Medulla oblongata (tissue), 1 donor: Measurements from ENCODE around the gene KLK10.
"Not testable (repeated sequence)": the region's sequence is repeated elsewhere in the genome, so short reads cannot be mapped to it uniquely, and the experiment has no call there.

Experiments used
- DNase-seq: peaks from one replicate; pipeline ENCODE4 v3.0.0-alpha.2; 2015; ENCODE audit errors: extremely low spot score

Gene KLK10

DNA sequence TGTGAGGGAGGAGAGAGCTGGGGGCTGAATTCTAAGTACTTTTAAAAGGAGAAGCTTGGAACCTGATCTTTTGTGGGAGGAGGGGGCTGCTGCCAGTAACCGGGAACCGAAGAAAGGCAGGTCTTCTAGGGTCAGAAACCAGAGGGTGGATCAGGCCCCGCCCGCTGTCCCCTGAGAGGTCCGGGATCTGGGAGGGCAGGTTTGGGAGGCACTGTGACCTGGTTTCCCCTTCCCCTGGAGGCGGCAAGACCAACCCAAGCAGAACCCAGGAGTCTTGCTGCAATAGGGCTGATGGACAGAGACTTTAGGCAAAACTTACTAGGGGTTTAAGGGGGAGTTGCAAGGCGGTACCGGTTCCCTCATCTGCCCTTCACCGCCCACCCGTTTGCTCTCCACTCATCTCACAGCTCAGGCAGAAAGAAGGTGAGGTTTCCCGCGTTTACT is 17.4 kb downstream of the KLK10 start:
- no peak for DNase-seq

DNA sequence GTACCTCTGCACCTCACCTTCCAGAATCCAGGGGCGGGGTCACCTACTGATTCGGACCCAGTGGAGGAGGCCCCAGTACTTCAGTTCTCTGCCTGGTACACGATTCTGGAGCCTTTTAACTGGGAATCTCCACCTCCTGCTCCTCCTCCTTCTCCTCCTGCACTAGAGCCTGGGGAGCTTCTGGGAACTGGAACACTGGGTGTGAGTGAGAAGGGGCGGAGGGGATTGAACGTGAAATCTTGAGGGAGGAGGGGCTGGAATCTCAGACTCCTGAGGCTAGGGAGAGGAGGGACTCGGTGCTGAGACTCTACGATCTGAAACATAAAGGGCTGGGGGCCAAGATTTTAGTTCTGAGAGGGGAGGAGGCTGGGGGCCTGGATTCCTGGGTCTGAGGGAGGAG is 18.0 kb downstream of the KLK10 start, which contains the start of gene KLK8:
KLK8 (minus strand) TSS at position 90 of the 400 bp plus-strand sequence. CDS start 437 bp downstream, outside the sequence.
- no peak for DNase-seq

DNA sequence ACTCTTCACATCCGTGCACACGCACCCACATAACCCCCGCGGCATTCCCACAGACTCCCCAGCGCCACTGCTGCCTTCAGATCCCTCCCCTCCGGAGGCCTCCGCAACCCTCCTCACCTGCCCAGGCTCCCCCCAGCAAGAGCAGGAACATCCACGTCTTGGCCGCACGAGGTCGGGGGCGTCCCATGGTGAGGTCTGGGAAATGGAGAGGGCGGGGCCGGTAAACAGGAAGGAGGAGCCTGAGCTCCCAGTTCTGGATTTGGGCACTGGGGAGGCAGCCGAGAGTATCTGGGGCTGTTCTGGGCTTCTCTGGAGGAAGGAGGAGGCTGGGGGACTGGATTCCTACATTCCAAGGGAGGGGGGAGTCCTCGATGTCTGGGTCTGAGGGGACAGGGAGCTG is 18.5 kb downstream of the KLK10 start:
- no peak for DNase-seq

DNA sequence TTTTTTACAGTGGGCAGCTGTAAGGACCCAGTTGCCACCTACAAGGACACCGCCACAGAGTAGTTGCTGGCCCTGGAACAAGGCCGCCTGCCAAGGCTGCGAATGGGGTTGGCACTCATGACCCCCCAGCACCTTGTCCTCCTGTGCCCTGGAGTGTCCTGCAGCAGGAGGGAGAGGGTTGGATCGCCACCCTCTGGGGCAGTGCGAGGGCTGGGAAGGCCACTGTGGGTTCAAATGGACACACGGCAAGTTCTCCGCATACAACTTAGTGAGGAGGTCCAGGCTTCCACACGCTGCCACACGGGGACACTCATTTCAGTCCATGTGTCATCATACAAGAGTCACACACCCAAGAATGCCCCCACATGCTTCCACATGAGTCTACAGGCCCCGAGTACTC is 19.1 kb downstream of the KLK10 start:
- DNase-seq: no peak

DNA sequence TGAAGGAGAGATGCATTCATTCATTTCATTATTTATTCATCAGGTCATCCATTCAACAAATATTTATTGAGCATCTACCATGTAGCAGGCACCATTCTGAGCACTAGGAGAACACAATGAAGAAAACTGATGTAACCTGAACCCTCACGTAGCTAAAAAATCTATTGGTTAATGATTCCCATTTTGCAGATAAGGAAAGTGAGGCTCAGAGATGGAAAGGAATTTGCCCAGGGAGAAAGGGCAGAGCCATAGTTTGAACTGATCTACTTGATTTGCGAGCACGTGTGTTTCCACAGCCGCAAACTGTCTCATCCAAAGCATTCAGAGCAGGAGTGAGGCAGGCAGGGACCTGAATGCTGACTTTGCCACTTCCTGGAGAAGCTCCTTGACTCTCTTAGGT is 20.8 kb downstream of the KLK10 start:
- DNase-seq: no peak

DNA sequence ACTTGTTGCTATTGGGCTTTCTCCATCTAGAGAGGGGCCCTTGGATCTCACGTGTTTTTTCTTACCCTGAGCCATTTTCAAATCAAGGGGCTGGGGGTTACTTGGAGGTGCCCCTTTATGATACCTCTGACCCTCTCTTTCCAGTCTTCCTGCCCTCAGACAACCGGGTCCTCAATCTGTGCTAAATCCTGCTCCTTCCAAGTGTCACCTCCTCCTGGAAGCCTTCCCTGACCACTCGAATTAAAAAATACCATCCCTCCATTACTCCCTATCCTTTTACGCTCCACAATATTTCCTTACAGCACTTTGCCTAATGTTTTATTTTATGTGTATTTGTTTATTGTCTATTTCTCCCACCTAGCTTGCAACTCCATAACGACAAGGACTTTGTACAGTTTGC is 21.4 kb downstream of the KLK10 start:
- DNase-seq: no peak

DNA sequence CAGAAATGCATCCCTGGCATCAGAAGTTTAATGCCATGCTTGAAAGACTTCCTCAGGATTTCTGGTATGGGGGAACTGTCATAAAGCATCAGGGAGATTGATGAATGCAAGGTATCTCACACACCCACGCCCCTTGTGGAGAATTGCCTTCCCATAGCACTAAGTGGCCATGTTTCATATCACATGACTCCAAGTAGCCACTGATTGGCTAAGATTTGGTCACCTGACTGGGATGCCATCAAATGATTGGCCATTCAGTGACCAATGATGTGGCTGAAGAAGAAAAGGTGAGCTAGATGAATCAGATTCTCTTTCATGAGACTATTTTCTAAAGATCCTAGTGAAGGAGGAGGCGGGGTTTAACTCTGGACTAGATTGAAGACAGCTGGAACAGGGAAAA is 25.4 kb downstream of the KLK10 start:
- no peak for DNase-seq

DNA sequence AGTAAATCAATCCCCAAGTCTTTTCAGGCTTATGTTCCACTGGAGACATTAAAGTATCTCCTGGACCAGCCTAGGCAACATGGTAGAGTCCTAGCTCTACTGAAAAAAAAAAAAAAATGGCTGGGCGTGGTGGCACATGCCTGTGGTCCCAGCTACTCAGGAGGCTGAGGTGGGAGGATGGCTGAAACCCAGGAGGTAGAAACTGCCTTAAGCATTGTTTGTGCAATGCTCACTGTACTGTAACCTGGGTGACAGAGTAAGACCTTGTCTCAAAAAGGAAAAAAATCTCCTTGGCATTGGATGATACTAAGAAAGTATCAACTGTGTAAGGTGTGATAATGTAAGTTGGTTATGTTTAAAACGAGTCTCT is 26.9 kb downstream of the KLK10 start:
- DNase-seq: no peak

DNA sequence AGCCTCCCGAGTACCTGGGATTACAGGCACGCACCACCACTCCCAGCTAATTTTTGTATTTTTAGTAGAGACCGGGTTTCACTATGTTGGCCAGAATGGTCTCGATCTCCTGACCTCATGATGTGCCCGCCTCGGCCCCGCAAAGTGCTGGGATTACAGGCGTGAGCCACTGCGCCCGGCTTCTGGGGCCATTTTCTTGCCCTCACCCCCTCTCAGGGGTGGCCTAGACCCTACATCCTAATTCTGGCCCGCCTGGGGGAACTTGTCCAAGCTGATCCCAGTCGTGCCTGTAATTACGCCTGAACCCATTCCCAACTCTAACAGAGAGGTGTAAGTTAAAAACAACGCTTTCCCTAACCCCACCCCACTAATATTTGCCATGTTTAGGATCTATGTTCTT is 35.1 kb downstream of the KLK10 start:
- DNase-seq: not testable (repeated sequence)

DNA sequence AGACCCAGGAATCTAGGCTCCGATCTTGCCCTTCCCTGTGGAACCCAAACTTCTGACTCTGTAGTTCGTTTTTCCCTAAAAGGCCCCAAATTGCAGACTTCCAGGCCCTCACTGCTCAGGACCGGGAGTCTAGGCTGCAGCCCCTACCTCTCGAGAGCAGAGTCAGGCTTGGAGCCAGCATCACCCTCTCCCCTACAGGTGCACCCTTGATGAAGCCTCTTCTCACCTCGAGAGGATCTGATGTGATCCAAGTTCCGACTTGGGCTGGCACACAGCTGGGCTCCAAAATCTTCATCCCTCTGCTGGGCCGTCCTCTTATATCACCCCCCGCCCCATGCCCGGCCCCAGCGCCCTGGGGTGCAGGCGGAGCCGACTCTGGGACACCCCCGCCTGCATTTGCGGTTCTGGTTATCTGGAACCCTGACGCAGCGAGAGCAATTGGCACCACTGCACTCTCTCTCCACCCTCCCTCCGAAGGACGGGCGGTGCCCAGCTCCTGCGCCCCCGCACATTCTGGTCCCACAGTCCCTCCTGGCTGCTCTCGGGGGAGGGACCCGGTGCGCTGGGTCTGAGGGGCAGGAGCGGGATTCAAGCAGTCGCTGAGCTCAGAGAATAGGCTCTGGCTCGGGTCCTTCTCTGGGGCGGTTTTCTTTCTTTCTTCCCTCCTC is 35.8 kb downstream of the KLK10 start, which contains the start of gene KLK7:
KLK7 (minus strand) TSS at position 293 of the 668 bp plus-strand sequence. CDS start 1,518 bp downstream, outside the sequence.
- DNase-seq: no peak

DNA sequence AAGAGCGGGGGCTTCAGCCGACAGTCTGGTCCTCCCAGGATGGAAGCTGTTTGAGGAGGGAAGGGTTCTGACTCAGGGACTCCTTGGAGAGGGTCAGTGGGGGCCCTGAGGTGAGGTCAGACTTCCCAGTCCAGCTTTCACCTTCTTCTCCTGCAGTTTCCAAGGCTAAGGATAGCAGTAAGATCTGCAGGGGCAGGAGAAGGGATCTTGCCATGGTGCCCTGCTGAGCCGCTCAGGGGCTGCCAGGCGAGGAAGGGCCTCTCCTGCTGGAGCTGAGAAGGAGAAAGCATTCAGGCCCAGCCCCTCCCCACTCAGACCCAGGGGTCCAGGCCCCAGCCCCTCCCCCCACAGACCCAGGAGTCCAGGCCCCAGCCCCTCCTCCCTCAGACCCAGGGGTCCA is 37.3 kb downstream of the KLK10 start:
- DNase-seq: no peak

DNA sequence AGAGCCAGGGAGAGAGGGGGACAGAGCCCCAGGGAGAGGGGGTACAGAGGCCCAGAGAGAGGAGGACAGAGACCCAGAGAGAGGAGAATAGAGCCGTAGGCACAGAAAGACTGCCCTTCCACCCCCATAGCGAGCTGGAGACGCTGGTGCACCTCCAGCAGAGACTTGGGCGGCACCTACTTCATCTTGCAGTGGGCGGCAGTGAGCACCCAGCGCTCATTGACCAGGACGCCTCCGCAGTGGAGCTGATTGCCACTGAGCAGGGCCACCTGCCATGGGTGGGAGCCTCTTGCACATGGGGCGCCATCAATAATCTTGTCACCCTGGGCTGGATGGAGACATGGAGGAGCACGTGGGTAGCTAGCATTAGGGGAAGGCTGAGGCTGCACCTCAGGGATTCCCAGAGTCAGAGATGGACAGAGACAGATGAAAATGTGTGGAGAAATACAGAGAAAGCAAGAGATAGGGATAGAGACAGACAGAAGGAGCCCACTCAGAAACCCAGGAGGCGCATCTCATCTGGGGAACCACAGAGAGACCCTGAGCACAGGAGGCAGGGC is 37.8 kb downstream of the KLK10 start:
- DNase-seq: no peak

DNA sequence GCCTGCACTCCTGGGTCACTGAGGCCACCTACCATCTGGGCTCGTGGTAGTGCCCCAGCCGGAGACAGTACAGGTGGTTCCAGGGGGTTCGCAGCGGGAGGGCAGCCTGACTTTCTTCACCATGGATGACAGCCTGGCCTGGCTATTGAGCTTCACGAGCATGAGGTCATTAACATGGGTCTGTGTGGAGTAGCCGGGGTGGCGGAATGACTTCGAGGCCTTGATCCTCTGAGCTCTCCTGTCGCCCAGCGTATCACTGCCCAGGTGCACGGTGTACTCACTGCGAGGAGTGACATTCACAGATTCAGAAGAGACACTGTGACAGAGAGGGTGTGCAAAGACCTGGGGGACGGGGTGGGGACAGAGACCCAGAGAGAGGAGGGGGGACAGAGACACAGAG is 39.3 kb downstream of the KLK10 start:
- no peak for DNase-seq

DNA sequence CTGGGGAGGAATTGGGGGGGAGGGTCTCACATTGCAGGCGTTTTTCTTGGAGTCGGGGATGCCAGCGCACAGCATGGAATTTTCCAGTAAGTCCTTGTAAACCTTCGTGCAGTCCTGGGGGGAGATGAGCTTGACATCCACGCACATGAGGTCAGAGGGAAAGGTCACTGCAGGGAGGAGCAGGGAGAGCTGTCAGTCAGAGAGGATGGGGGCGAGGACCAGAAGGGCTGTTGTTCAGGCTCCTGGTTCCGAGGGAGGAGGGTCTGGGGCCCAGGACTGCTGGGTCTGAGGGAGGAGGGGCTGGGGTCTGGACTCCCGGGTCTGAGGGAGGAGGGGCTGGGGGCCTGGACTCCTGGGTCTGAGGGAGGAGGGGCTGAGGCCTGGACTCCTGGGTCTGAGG is 39.8 kb downstream of the KLK10 start:
- DNase-seq: no peak

DNA sequence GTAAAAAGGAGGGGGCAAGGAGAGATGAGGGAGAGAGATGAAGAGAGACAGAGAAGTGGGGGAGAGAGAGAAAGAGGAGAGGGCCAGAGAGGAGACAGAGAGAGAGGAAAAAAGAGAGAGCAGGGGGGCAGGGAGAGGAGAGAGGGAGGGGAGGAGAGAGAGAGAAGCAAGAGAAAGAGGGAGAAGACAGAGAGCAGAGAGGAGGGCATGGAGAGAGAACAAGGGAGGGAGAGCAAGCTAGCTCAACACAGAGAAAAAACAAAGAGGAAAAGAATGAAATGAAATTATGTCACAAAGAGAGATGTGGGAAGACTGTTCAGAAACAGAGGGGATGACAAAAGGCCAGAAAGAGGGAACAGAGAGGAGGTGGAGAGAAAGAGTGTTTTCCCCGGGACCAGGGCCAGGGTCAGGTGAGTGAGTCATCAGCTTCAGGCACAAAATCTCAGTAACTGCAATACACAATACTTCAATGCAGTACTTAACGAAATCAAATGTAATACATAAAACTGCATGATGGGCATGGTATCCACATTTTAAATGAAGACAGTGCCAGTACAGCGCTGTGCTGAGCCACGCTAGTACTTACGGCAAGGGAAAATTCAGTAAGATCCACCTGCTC is 40.6 kb downstream of the KLK10 start:
- DNase-seq: no peak

DNA sequence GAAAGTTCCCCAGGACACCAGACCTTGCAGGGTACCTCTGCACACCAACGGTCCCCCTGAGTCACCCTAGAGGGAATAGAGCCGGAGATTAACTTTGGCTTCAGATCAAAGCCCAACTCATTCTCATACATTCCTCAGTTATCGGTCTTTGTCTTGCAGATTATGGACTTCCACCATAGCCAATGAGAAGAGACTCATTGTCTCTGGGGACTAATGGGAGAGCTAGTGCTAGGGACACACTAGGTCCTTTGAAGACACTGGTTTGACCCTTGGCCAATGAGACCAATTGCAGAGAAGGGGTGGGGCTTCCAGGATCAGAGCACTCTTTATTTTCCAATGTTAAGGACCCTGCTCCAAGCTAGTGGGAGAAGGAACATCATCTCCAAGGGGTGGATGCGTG is 41.9 kb downstream of the KLK10 start:
- peak; percentile 40 for DNase-seq

DNA sequence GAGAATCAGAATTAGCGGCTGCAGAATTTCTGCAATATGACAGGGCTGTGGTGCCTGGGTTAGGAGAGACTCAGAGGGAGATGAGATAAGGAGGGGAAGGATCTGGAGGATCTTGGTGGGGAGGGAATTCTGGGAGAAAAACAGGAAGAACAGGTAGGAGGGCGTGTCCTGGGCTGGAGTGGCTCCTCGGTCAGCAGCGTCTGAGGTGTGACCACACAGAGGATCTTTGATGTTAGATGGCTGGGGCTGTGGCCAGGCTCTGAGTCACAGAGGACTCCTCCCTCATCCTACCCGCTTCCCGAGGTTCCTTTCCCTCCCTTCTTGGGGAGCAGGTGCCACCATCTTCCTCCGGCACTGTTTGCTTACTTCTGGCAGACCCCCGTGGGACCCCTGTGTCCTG is 43.7 kb downstream of the KLK10 start:
- DNase-seq: no peak

DNA sequence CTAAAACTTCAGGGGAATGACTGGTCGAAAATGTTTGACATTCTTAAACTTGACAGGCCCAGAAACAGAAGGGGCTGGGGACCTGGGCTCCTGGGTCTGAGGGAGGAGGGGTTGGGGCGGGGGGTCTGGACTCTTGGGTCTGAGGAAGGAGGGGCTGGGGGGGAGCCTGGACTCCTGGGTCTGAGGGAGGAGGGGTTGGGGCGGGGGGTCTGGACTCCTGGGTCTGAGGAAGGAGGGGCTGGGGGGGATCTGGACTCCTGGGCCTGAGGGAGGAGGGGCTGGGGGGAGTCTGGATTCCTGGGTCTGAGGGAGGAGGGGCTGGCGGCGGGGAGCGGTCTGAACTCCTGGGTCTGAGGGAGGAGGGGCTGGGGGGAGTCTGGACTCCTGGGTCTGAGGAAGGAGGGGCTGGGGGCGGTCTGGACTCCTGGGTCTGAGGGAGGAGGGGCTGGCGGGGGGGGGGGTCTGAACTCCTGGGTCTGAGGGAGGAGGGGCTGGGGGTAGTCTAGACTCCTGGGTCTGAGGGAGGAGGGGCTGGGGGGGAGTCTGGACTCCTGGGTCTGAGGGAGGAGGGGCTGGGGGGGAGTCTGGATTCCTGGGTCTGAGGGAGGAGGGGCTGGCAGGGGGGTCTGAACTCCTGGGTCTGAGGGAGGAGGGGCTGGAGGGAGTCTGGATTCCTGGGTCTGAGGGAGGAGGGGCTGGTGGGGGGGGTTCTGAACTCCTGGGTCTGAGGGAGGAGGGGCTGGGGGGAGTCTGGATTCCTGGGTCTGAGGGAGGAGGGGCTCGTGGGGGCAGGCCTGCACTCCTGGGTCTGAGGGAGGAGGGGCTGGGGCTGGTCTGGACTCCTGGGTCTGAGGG is 44.6 kb downstream of the KLK10 start:
- DNase-seq: no peak

DNA sequence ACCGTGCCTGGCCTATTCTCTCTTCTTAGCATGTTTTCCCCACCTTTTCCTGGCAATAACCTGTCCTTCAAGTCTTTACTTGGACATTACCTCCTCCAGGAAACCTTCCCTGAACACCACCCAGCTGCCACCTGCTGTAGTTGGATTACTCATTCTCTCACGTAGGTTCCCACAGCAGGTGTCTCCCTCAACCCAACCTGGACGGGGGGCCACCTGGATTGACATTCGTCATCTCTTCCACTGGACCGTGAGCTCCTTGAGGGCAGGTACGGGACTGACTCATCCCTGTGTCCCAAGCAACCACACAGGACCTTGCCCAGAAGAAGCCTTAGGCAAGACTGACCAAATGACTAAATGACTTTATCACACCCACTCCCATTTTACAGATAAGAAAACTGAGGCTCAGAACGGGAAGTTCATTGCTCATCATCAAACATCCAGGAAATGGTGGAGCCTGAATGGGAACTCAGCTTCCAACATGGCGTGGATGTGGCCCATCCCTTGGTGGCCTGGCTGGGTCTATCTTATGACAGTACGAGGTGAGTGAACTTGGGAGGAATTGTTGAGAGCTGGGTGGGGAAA is 46.6 kb downstream of the KLK10 start:
- DNase-seq: no peak

DNA sequence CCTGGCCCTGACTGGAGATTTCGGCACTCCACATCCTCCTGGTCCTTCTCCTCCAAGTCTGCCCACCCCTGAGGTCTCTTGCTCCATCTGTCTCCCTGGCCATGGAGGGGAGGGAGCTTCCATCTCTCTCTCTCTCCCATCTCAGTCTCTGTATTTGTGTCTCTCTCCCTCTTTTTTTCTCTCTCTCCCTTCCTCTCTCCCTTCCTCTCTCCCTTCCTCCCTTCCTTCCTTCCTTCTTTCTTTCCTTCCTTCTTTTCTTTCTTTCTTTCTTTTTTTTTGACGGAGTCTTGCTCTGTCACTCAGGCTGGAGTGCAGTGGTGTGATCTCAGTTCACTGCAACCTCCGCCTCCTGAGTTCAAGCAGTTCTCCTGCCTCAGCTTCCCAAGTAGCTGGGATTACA is 49.7 kb downstream of the KLK10 start:
- not testable (repeated sequence) for DNase-seq

DNA sequence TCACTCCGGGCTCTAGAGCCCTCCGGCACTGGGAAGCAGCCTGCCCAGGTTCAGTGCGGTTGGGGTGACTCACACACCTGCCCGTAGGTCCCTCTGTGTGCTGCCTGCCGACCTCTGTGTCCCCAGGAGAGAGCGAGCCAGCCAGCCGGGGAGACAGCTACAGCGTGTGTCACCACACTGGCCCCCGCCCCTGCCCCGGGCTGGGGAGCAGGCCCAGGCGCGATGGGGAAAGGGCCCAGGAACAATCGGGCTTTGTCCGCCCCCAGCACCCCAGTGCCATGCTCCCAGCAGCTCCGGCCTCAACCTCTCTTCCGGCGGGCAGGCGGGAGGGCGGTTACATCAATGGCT is 50.1 kb downstream of the KLK10 start, which contains the start of gene KLK6:
KLK6 (minus strand) TSS at position 179 of the 348 bp plus-strand sequence. CDS start 1,487 bp downstream, outside the sequence.
- DNase-seq: peak; percentile 91
